B cell (primary cell): ENCODE results near the gene RDH12. TPM values are rescaled to one million over a fixed set of nuclear protein-coding genes. Genes with fewer than 3 reads are reported as not detected.

Source experiments
- ATAC-seq: fragments of 200-7000 bp; cut with Tn5 transposase; one replicate; pipeline ENCODE4 v1.10.0; 2021; ENCODE audit warnings: low read depth, mild to moderate bottlenecking, moderate number of reproducible peaks, moderate library complexity
- CTCF ChIA-PET: fragments of 350-600 bp; sonication (Branson Sonifier 250); formaldehyde crosslinking; loops from one replicate; lab custom pipeline; 2021; ENCODE audit warnings: antibody characterized with exemption, inconsistent platforms; lab: Charles Lee
- POLR2A ChIA-PET: fragments of 350-600 bp; sonication (Branson Sonifier 250); formaldehyde crosslinking; loops from one replicate; lab custom pipeline; 2021; ENCODE audit warnings: antibody characterized with exemption; lab: Charles Lee
- DNase-seq: peaks from one replicate; pipeline ENCODE4 v3.0.0; 2013
- H2AFZ ChIP-seq: 2 replicates; pipeline ENCODE4 v1.6.1; 2012; ENCODE audit warnings: mild to moderate bottlenecking, low read depth, low read length; ENCODE audit not compliant: insufficient read depth, poor library complexity, severe bottlenecking
- H3K27ac ChIP-seq, 2 donors: 1 replicate in 1 of 2; 2 replicates in 1 of 2; pipeline ENCODE4 v1.5.1; 2012 to 2013; ENCODE audit warnings: low read length in 2 of 2, mild to moderate bottlenecking in 2 of 2, moderate library complexity in 1 of 2
- H3K27me3 ChIP-seq, 4 experiments: fragments of 200-600 bp in 1 of 4; sonication (generic) in 1 of 4; replicated peaks in 1 of 4; 1 replicate in 2 of 4; 2 replicates in 2 of 4; pipeline versions ENCODE4 v1.6.1 to v1.7.0; 2013 to 2016; ENCODE audit warnings: low read length in 3 of 4, mild to moderate bottlenecking in 2 of 4, mixed read lengths in 1 of 4, moderate library complexity in 1 of 4; ENCODE audit not compliant: insufficient read depth in 4 of 4, control insufficient read depth in 3 of 4; ENCODE audit errors: control extremely low read depth in 1 of 4
- H3K36me3 ChIP-seq, 2 experiments: replicated peaks in 1 of 2; 1 replicate in 1 of 2; 2 replicates in 1 of 2; pipeline versions ENCODE4 v1.6.1 to v1.7.1; 2013; ENCODE audit warnings: low read length in 1 of 2; ENCODE audit not compliant: insufficient read depth in 2 of 2, control insufficient read depth in 1 of 2; ENCODE audit errors: control extremely low read depth in 1 of 2, extremely low read depth in 1 of 2
- H3K4me1 ChIP-seq, 2 donors: fragments of 200-600 bp in 1 of 2; sonication (generic) in 1 of 2; 1 replicate in 1 of 2; 2 replicates in 1 of 2; pipeline versions ENCODE4 v1.5.1 to v1.6.1; 2013 to 2017; ENCODE audit warnings: low read length in 2 of 2; ENCODE audit not compliant: control insufficient read depth in 2 of 2, insufficient read depth in 2 of 2
- H3K4me2 ChIP-seq: replicated peaks from 2 replicates; pipeline ENCODE3; 2012; ENCODE audit warnings: mild to moderate bottlenecking, low read depth, low read length; ENCODE audit not compliant: poor library complexity, severe bottlenecking
- H3K4me3 ChIP-seq, 5 experiments: fragments of 200-600 bp in 1 of 5; sonication (generic) in 1 of 5; 1 replicate in 3 of 5; 2 replicates in 2 of 5; pipeline versions ENCODE4 v1.5.1 to v1.7.0; 2011 to 2016; ENCODE audit warnings: low read length in 4 of 5, mild to moderate bottlenecking in 4 of 5, low read depth in 2 of 5, control low read depth in 1 of 5, moderate library complexity in 1 of 5; ENCODE audit not compliant: insufficient read depth in 1 of 5; ENCODE audit errors: control extremely low read depth in 1 of 5, extremely low read depth in 1 of 5
- H3K79me2 ChIP-seq: fragments of 200-600 bp; sonication (generic); one replicate; pipeline ENCODE4 v1.6.0; 2016; ENCODE audit warnings: low read length; ENCODE audit not compliant: control insufficient read depth, insufficient read depth
- H3K9ac ChIP-seq: fragments of 200-600 bp; sonication (generic); 2 replicates; pipeline ENCODE4 v1.6.1; 2017; ENCODE audit warnings: mild to moderate bottlenecking, low read length, moderate library complexity
- H3K9me3 ChIP-seq, 3 donors: one replicate each; pipeline versions ENCODE4 v1.6.1 to v1.7.1; 2013; ENCODE audit warnings: low read length in 2 of 3; ENCODE audit not compliant: control insufficient read depth in 2 of 3, insufficient read depth in 1 of 3; ENCODE audit errors: control extremely low read depth in 1 of 3
- H4K20me1 ChIP-seq: 2 replicates; pipeline ENCODE4 v1.6.0; 2012; ENCODE audit warnings: mild to moderate bottlenecking, low read length; ENCODE audit not compliant: insufficient read depth, control insufficient read depth, poor library complexity, severe bottlenecking
- H3K27ac Mint-ChIP-seq: one replicate; pipeline ENCODE4 v1.8.0; 2021; ENCODE audit warnings: mixed read lengths
- H3K27me3 Mint-ChIP-seq: one replicate; pipeline ENCODE4 v1.8.0; 2021; ENCODE audit warnings: mixed read lengths
- H3K4me1 Mint-ChIP-seq: one replicate; pipeline ENCODE4 v1.8.0; 2021; ENCODE audit warnings: mixed read lengths
- H3K4me3 Mint-ChIP-seq: one replicate; pipeline ENCODE4 v1.8.0; 2021; ENCODE audit warnings: mixed read lengths
- H3K9me3 Mint-ChIP-seq: one replicate; pipeline ENCODE4 v1.8.0; 2022; ENCODE audit warnings: mixed read lengths; ENCODE audit not compliant: insufficient read depth
- CTCF ChIP-seq: fragments of 200-600 bp; IDR thresholded peaks from one replicate; pipeline ENCODE4 v1.8.0; 2022; ENCODE audit warnings: antibody characterized with exemption, mild to moderate bottlenecking
- EZH2 ChIP-seq: IDR thresholded peaks from 2 replicates; pipeline ENCODE4 v1.6.1; 2012; ENCODE audit warnings: borderline replicate concordance, low read depth, mild to moderate bottlenecking, moderate library complexity, low read length; ENCODE audit not compliant: insufficient read depth, poor library complexity, severe bottlenecking
- WGBS: methylation state at CpG from one replicate; pipeline ENCODE4 v1.1.5; 2013; ENCODE audit warnings: missing lambda C conversion rate; ENCODE audit not compliant: insufficient coverage; 5-methylcytosine and 5-hydroxymethylcytosine counted together
- intact Hi-C: fragments of 100-400 bp; cut with micrococcal nuclease; formaldehyde crosslinking; loops from one replicate; pipeline ENCODE4 v1.10.0; 2022
- polyA plus RNA-seq: library from polyadenylated mRNA; depleted of rRNA; stranded (reverse); fragments of >200 nt; gene quantifications from 2 replicates; pipeline ENCODE4 v1.2.3, GENCODE V29; 2012
- total RNA-seq, 2 donors: library from RNA; stranded (reverse); fragments of 120-200 nt in 1 of 2; gene quantifications; 1 replicate in 1 of 2; 2 replicates in 1 of 2; pipeline versions ENCODE4 v1.2.3 to v1.2.4, GENCODE V29; 2013 to 2022

The RDH12 gene
- total and polyA plus RNA-seq, 2 donors (not counting 1 experiment from before 2014, with no cell fraction given), result not detected

GRCh38 chr14:67680121-67680602, 21.5 kb upstream of the RDH12 start:
- Mint-ChIP-seq H3K27ac (no peak overlapping the region), H3K4me3 (no peak overlapping the region), H3K27me3 (no peaks in the 10 kb centered on the region), H3K4me1 (peaks cover 13% of the 10 kb centered on the region), H3K9me3 (no peaks in the 10 kb centered on the region)
- TF ChIP-seq EZH2, result no peak
- TF ChIP-seq CTCF, result no peak
- ATAC-seq, result no peak
- Histone ChIP-seq H3K9ac (no peak overlapping the region), H3K27me3 (no peaks in the 10 kb centered on the region), H2AFZ (no peak overlapping the region), H3K4me2 (no peak overlapping the region), H3K4me3 (no peak overlapping the region), H3K79me2 (no peaks in the 10 kb centered on the region), H3K9me3 (no peaks in the 10 kb centered on the region), H3K36me3 (peaks cover 8 to 36% of the 10 kb centered on the region in 2 experiments), H3K27ac (no peak overlapping the region), H3K4me1 (peaks cover 6 to 8% of the 10 kb centered on the region in 2 donors), H4K20me1 (no peaks in the 10 kb centered on the region)
- intact Hi-C loops, result no loop called here
- 94% methylated on average over 2 of the region's 3 CpGs for WGBS
- ChIA-PET CTCF (interaction anchor here (0.7 to 1.1 kb wide), 2 partner anchors 13 to 24 kb away, joined by 3 to 4 read pairs; no protein-coding TSS in a partner anchor), POLR2A (no interaction called here)
- DNase-seq, result no peak

GRCh38 chr14:67680941-67681340, 20.7 kb upstream of the RDH12 start:
- no peaks in the 10 kb centered on the region for H3K9me3 Mint-ChIP-seq
- POLR2A ChIA-PET, result no interaction called here
- no peak overlapping the region for H3K27ac ChIP-seq
- peaks cover 4% of the 10 kb centered on the region in 2 donors for H3K4me1 ChIP-seq
- H3K4me3 Mint-ChIP-seq, result no peak overlapping the region
- no peaks in the 10 kb centered on the region for H3K9me3 ChIP-seq
- ATAC-seq (no peak), DNase-seq (no peak)
- CTCF ChIA-PET, result interaction anchor here (1.1 to 1.7 kb wide), 2 partner anchors 18 to 23 kb away, joined by 3 to 4 read pairs; no protein-coding TSS in a partner anchor
- TF ChIP-seq EZH2 (no peak), CTCF (no peak)
- H4K20me1 ChIP-seq, result no peaks in the 10 kb centered on the region
- no peaks in the 10 kb centered on the region for H3K79me2 ChIP-seq
- H3K27me3 ChIP-seq, result no peaks in the 10 kb centered on the region
- H3K4me2 ChIP-seq, result no peak overlapping the region
- peaks cover 8 to 39% of the 10 kb centered on the region in 2 experiments for H3K36me3 ChIP-seq
- H2AFZ ChIP-seq, result no peak overlapping the region
- no peak overlapping the region for H3K27ac Mint-ChIP-seq
- no peak overlapping the region for H3K9ac ChIP-seq
- H3K4me1 Mint-ChIP-seq, result peaks cover 9% of the 10 kb centered on the region
- intact Hi-C loops, result no loop called here
- H3K27me3 Mint-ChIP-seq, result no peaks in the 10 kb centered on the region
- WGBS, result 92% methylated on average over 2 of the region's 2 CpGs
- no peak overlapping the region for H3K4me3 ChIP-seq
